BE2C (cell line): ENCODE results near the gene AADAC.
A peak's percentile ranks its signal among the peaks of the same experiment; 100 is the strongest.

Experiments used
- DNase-seq: peaks from one replicate; pipeline ENCODE4 v3.0.0-alpha.2; 2020
- H3K27me3 ChIP-seq: fragments of 250-450 bp; sonication (Bioruptor Pico); 2 replicates; pipeline ENCODE4 v1.5.1; 2020; ENCODE audit warnings: mild to moderate bottlenecking
- H3K36me3 ChIP-seq: fragments of 250-450 bp; sonication (Bioruptor Pico); 2 replicates; pipeline ENCODE4 v1.5.1; 2020; ENCODE audit warnings: mild to moderate bottlenecking
- H3K4me1 ChIP-seq: fragments of 250-450 bp; sonication (Bioruptor Pico); 2 replicates; pipeline ENCODE4 v1.5.1; 2020
- H3K4me3 ChIP-seq: 2 replicates; pipeline ENCODE4 v1.5.1; 2011; ENCODE audit warnings: low read depth, low read length
- H3K9me3 ChIP-seq: fragments of 250-450 bp; sonication (Bioruptor Pico); 2 replicates; pipeline ENCODE4 v1.5.1; 2020
- CTCF ChIP-seq: IDR thresholded peaks from 2 replicates; pipeline ENCODE4 v1.5.1; 2012; ENCODE audit warnings: mild to moderate bottlenecking, low read depth, low read length

The AADAC gene

DNA sequence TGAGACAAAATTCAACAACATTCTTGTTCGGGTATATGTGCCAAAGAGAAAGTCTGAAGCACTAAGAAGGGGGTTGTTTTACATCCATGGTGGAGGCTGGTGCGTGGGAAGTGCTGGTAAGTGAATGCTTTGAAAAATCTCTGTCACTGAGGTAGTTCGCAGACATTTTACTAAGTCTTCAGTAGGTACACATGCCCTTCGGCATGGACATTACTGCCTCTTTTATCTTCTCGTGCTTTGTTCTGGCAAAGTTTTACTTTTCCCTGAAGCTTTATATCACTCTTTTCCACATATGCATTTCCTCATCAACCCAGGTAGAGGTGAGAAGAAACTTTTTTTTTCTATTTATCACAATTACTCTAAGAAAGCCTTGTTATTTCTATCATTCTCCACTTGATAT is 3.6 kb downstream of the AADAC start:
- H3K4me1 ChIP-seq, result no peaks in the 10 kb centered on the region; the same call in 1 of the 2 replicates
- no peaks in the 10 kb centered on the region for H3K36me3 ChIP-seq
- H3K9me3 ChIP-seq, result no peaks in the 10 kb centered on the region
- peaks cover 19% of the 10 kb centered on the region for H3K27me3 ChIP-seq
- no peak for TF ChIP-seq CTCF
- no peak overlapping the region for H3K4me3 ChIP-seq
- DNase-seq, result no peak

DNA sequence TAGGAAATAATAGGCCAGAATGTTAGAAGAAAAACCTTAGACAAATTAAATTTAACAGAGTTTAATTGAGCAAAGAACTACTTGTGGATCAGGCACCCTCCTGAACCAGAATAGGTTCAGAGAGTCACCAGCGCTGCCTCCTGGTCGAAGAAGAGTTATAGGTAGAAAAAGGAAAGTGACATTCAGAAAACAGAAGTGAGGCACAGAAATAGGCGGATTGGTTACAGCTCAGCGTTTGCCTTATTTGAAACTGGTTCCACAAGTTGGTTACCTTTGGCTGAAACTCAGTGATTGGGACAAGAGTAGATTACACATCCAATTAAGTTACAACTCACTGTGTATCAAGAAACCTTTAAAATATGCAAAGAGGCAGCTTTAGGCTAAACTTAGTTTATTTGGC is 4.4 kb downstream of the AADAC start:
- Histone ChIP-seq H3K36me3 (no peaks in the 10 kb centered on the region), H3K4me3 (no peak overlapping the region), H3K27me3 (peaks cover 19% of the 10 kb centered on the region), H3K9me3 (no peaks in the 10 kb centered on the region), H3K4me1 (no peaks in the 10 kb centered on the region; the same call in 1 of the 2 replicates)
- DNase-seq, result no peak
- TF ChIP-seq CTCF, result no peak

GRCh38 chr3:151819910-151820309 is 6.0 kb downstream of the AADAC start:
- Histone ChIP-seq H3K36me3 (no peaks in the 10 kb centered on the region), H3K4me3 (no peak overlapping the region), H3K27me3 (peaks cover 12% of the 10 kb centered on the region), H3K4me1 (no peaks in the 10 kb centered on the region; the same call in 1 of the 2 replicates), H3K9me3 (no peaks in the 10 kb centered on the region)
- no peak for TF ChIP-seq CTCF
- DNase-seq, result no peak

- no peaks in the 10 kb centered on the region for H3K9me3 ChIP-seq
- H3K4me3 ChIP-seq, result no peak overlapping the region
- no peak for DNase-seq
- no peaks in the 10 kb centered on the region for H3K27me3 ChIP-seq
- H3K36me3 ChIP-seq, result no peaks in the 10 kb centered on the region
- TF ChIP-seq CTCF, result no peak
- peaks cover 5% of the 10 kb centered on the region; the same call in 1 of the 2 replicates for H3K4me1 ChIP-seq
Measured at GRCh38 chr3:151827816-151828215, 13.9 kb downstream of the AADAC start.

- no peaks in the 10 kb centered on the region; the same call in none of the 2 replicates for H3K4me1 ChIP-seq
- H3K36me3 ChIP-seq, result no peaks in the 10 kb centered on the region
- H3K4me3 ChIP-seq, result no peak overlapping the region
- TF ChIP-seq CTCF, result no peak
- no peak for DNase-seq
- H3K27me3 ChIP-seq, result no peaks in the 10 kb centered on the region; the same call in 1 of the 2 replicates
- no peaks in the 10 kb centered on the region for H3K9me3 ChIP-seq
Measured at GRCh38 chr3:151835751-151836525, 22.0 kb downstream of the AADAC start.

DNA sequence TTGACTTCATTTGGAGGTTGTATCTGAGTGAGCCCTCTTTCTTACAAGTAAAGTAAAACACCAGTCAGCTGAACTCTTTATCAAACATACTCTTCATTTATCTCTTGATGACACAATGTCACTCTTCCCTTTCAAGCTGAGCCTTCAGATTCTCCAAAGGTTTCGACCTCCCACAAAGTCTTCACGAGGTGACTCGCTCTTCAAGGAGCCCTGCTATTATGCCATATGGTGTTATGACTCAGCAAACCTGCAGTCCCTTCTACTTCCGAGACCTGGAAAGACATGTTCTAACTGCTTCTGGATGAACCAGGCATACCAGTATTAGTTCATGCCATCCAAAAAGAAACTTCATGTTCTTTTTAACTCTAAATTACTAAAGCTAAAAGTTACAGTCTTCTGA is 23.1 kb downstream of the AADAC start:
- DNase-seq, result peak; percentile 12
- no peaks in the 10 kb centered on the region; the same call in none of the 2 replicates for H3K4me1 ChIP-seq
- H3K36me3 ChIP-seq, result no peaks in the 10 kb centered on the region
- no peak overlapping the region for H3K4me3 ChIP-seq
- no peaks in the 10 kb centered on the region for H3K9me3 ChIP-seq
- no peaks in the 10 kb centered on the region; the same call in 1 of the 2 replicates for H3K27me3 ChIP-seq
- no peak for TF ChIP-seq CTCF
